ENCODE results near the gene EPS8L1. TPM values are rescaled to one million over a fixed set of nuclear protein-coding genes. Genes with fewer than 3 reads are reported as not detected.
A peak's percentile ranks its signal among the peaks of the same experiment; 100 is the strongest.

The EPS8L1 gene
- total RNA-seq, 2 donors from 2014 or later: 27.5 to 83.9 TPM

DNA sequence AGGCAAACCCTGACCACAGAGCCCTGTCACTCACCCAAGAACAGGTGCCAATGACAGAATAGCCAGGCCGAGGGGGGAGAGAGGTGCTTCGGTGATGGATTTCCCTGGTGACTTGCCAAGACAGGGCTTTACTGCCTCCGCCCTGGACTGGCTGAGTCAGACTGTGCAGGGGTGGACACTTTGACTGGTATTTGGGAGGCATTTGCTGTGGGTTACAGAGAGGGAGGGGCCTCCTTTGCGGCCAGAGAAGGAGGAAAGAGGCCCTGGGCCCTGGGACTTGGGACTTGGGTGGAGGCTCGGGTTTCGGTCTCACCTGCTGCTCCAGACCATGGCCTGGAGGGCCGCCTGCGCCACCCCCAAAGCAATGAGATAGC lies 4.6 kb upstream of the EPS8L1 start:
- intact Hi-C loops (cut with DNase I): no loop called here
- H3K9ac ChIP-seq (ENCODE audit: low read depth in 2 of 2, low read length in 2 of 2): no peak overlapping the region
- no peaks in the 10 kb centered on the region for H3K36me3 ChIP-seq
- H3K4me3 ChIP-seq: no peak overlapping the region
- peaks cover 9% of the 10 kb centered on the region for H3K27me3 ChIP-seq
- TF ChIP-seq CTCF (IDR thresholded peaks at IDR 0.05): no peak
- peak overlapping the region; percentile 24 for H3K27ac ChIP-seq
- DNase-seq: peak; percentile 94
- H3K9me3 ChIP-seq: no peaks in the 10 kb centered on the region
- H3K4me1 ChIP-seq: no peaks in the 10 kb centered on the region

DNA sequence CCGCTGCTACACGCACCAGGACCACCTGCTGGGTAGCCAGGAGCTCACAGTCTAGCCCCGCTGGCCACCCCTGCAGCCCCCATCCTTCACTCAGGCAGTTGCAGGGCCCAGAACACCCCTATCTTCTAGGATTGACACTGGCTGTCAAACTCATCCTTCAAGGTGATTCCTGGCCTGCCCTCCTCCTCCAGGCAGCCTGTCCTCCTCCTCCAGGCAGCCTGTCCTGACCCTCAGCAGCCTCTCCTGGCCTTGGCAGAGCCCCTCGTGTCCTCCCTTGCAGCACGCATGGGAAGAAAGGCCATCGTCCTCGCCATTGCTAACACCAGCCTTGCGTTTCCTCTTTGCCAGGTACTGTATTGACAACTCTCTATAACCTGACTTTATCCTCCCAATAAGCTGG lies 3.8 kb upstream of the EPS8L1 start:
- Histone ChIP-seq H3K9ac (ENCODE audit: low read depth in 2 of 2, low read length in 2 of 2) (no peak overlapping the region), H3K27me3 (peaks cover 9% of the 10 kb centered on the region), H3K36me3 (no peaks in the 10 kb centered on the region), H3K4me3 (no peak overlapping the region), H3K4me1 (no peaks in the 10 kb centered on the region), H3K9me3 (no peaks in the 10 kb centered on the region), H3K27ac (no peak overlapping the region)
- no peak for TF ChIP-seq CTCF (IDR thresholded peaks at IDR 0.05)
- DNase-seq: no peak
- intact Hi-C loops (cut with DNase I): no loop called here

GRCh38 chr19:55076321-55076720 lies 652 bp downstream of the EPS8L1 start:
- Histone ChIP-seq H3K4me1 (no peaks in the 10 kb centered on the region), H3K27ac (no peak overlapping the region), H3K9ac (ENCODE audit: low read depth in 2 of 2, low read length in 2 of 2) (peak overlapping the region in 1 of 2 donors; percentile 66), H3K27me3 (no peaks in the 10 kb centered on the region), H3K9me3 (no peaks in the 10 kb centered on the region), H3K36me3 (no peaks in the 10 kb centered on the region), H3K4me3 (no peak overlapping the region)
- DNase-seq: no peak
- intact Hi-C loops (cut with DNase I): no loop called here
- TF ChIP-seq CTCF (IDR thresholded peaks at IDR 0.05): no peak

DNA sequence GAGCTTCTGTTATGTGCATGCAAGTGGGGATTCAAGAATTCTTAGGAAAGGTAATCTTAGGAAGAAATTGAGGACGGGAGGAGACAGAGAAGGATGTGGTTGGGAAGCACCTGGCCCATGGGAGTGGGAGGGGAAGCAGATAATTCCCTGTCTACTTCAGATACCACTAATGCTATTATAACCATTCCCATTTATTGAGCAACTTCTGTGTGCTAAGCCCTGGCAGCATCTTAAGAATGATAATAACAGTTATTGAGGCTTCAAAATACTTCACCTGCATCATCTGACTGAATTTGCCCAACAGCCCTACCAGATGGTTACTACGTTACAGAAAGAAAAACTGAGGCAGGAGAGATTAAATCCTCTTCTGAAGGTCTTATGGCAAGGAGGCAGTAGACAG lies 1.4 kb downstream of the EPS8L1 start:
- no peaks in the 10 kb centered on the region for H3K36me3 ChIP-seq
- H3K4me3 ChIP-seq: no peak overlapping the region
- no peaks in the 10 kb centered on the region for H3K4me1 ChIP-seq
- peaks cover 4% of the 10 kb centered on the region for H3K27me3 ChIP-seq
- no peak overlapping the region for H3K9ac ChIP-seq (ENCODE audit: low read depth in 2 of 2, low read length in 2 of 2)
- H3K9me3 ChIP-seq: no peaks in the 10 kb centered on the region
- intact Hi-C loops (cut with DNase I): no loop called here
- no peak for DNase-seq
- no peak overlapping the region for H3K27ac ChIP-seq
- TF ChIP-seq CTCF (IDR thresholded peaks at IDR 0.05): no peak

GRCh38 chr19:55078996-55079395 lies 3.3 kb downstream of the EPS8L1 start:
- Histone ChIP-seq H3K27ac (no peak overlapping the region), H3K36me3 (no peaks in the 10 kb centered on the region), H3K9me3 (no peaks in the 10 kb centered on the region), H3K9ac (ENCODE audit: low read depth in 2 of 2, low read length in 2 of 2) (no peak overlapping the region), H3K4me1 (no peaks in the 10 kb centered on the region), H3K27me3 (peaks cover 12% of the 10 kb centered on the region), H3K4me3 (no peak overlapping the region)
- intact Hi-C loops (cut with DNase I): no loop called here
- no peak for TF ChIP-seq CTCF (IDR thresholded peaks at IDR 0.05)
- no peak for DNase-seq
